AG04450 (cell line): ENCODE results near the gene MCF2L. TPM values are rescaled to one million over a fixed set of nuclear protein-coding genes. Genes with fewer than 3 reads are reported as not detected.

Source experiments
- CTCF ChIA-PET: fragments of 300-600, 350-600 bp; formaldehyde crosslinking; extraction: SDS; loops from one replicate; lab custom pipeline; 2022; ENCODE audit warnings: antibody characterized with exemption, inconsistent platforms; lab: Charles Lee
- POLR2A ChIA-PET: fragments of 350-600 bp; formaldehyde crosslinking; extraction: SDS; loops from one replicate; lab custom pipeline; 2021; ENCODE audit warnings: antibody characterized with exemption, inconsistent platforms; lab: Yijun Ruan, JAX
- DNase-seq: peaks from one replicate; pipeline ENCODE4 v3.0.0-alpha.2; 2011; ENCODE audit warnings: low read depth, low spot score
- H3K27ac ChIP-seq: one replicate; pipeline ENCODE4 v1.5.1; 2012; ENCODE audit warnings: low read depth, low read length, control low read depth
- H3K27me3 ChIP-seq: one replicate; pipeline ENCODE4 v1.6.0; 2012; ENCODE audit warnings: low read length; ENCODE audit not compliant: control insufficient read depth, insufficient read depth
- H3K4me3 ChIP-seq: 2 replicates; pipeline ENCODE4 v1.5.1; 2011; ENCODE audit warnings: mild to moderate bottlenecking, low read depth, low read length, control low read depth
- H3K9me3 ChIP-seq: 2 replicates; pipeline ENCODE4 v1.5.1; 2012; ENCODE audit warnings: low read length; ENCODE audit not compliant: control insufficient read depth, insufficient read depth
- polyA plus RNA-seq: library from polyadenylated mRNA; depleted of rRNA; stranded (reverse); fragments of >200 nt; gene quantifications from 2 replicates; pipeline ENCODE4 v1.2.3, GENCODE V29; 2011
- TF ChIP-seq, protein P1 (sequence below): IDR thresholded peaks from 2 replicates; pipeline ENCODE4 v1.5.1; 2011; ENCODE audit warnings: low read depth, low read length, control low read depth, inconsistent platforms

MCF2L gene
- polyA plus RNA-seq, 1 experiment: 0.04 TPM

DNA sequence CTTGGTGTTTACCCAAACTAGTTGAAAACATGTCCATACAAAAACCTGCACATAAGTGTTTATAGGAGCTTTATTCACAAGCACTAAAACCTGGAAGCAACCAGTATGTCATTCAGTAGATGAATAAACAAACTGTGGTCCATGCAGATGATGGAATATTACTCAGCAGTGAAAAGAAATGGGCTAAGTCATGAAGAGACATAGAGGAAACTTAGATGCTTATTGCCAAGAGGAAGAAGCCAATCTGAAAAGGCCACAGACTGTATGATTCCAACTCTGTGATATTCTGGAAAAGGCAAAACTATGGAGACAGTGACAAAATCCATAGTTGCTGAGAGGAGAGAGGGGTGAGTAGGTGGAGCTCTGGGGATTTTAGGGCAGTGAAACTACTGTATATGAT, 38.8 kb upstream of the MCF2L start:
- ChIA-PET POLR2A (no interaction called here), CTCF (interaction anchor here (0.8 to 0.9 kb wide), 2 partner anchors 8 to 13 kb away, joined by 3 read pairs; no protein-coding TSS in a partner anchor)
- no peak overlapping the region for H3K27ac ChIP-seq
- H3K4me3 ChIP-seq: no peak overlapping the region
- H3K27me3 ChIP-seq: peaks cover 30% of the 10 kb centered on the region
- no peak for DNase-seq
- TF ChIP-seq, protein P1, sequence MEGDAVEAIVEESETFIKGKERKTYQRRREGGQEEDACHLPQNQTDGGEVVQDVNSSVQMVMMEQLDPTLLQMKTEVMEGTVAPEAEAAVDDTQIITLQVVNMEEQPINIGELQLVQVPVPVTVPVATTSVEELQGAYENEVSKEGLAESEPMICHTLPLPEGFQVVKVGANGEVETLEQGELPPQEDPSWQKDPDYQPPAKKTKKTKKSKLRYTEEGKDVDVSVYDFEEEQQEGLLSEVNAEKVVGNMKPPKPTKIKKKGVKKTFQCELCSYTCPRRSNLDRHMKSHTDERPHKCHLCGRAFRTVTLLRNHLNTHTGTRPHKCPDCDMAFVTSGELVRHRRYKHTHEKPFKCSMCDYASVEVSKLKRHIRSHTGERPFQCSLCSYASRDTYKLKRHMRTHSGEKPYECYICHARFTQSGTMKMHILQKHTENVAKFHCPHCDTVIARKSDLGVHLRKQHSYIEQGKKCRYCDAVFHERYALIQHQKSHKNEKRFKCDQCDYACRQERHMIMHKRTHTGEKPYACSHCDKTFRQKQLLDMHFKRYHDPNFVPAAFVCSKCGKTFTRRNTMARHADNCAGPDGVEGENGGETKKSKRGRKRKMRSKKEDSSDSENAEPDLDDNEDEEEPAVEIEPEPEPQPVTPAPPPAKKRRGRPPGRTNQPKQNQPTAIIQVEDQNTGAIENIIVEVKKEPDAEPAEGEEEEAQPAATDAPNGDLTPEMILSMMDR: no peak
- no peaks in the 10 kb centered on the region; the same call in 1 of the 2 replicates for H3K9me3 ChIP-seq

DNA sequence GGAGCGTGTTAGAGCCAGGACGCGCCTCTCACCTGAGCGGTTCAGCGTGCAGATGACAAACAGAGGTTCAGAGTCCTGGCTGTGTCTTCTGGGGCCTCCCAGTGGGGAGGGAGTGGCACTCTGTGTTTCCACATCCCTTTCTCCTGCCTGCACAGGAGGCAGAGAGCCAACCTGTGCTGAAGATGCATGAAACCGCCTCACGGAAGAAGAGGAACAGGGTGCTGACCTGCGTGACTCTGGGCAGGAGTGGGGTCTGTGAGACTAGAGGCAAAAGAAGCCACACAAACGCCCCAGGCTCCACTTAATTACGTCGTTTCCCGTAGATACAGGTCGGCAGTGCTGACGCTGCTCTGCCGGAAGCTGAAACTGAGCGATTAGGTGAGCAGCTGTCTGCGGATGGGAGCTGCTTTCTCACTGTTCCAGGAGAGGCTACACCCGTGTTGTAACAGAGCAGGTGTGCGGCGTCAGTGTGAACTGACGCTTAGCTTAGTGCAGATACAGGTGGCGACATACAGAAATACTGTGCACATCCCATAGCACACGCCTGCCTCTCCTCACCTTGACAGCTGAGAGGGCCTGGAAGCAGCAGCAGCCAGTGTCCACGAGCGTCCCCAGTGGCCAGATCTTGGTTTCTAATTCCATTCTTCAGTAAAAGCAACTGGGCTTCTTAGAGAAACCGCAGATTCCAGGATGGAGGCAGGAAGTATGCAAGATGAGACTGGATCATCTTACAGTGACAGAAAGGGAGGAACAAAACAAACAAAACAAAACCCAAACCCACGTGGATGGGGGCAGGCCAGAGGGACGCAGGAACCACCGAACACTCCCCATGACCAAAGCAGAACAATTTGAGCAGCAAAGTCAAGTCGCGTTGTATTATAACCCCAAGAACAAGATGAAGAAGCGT, 37.7 kb upstream of the MCF2L start:
- Histone ChIP-seq H3K27ac (no peak overlapping the region), H3K9me3 (no peaks in the 10 kb centered on the region; the same call in 1 of the 2 replicates), H3K27me3 (peaks cover 29% of the 10 kb centered on the region), H3K4me3 (no peak overlapping the region)
- DNase-seq: peak; percentile 46
- TF ChIP-seq, protein P1: peak; percentile 88
- CTCF ChIA-PET: interaction anchor here (0.6 to 2.9 kb wide), 4 partner anchors 9 to 501 kb away, joined by 3 to 9 read pairs (median 5); no protein-coding TSS in a partner anchor
- POLR2A ChIA-PET: no interaction called here

DNA sequence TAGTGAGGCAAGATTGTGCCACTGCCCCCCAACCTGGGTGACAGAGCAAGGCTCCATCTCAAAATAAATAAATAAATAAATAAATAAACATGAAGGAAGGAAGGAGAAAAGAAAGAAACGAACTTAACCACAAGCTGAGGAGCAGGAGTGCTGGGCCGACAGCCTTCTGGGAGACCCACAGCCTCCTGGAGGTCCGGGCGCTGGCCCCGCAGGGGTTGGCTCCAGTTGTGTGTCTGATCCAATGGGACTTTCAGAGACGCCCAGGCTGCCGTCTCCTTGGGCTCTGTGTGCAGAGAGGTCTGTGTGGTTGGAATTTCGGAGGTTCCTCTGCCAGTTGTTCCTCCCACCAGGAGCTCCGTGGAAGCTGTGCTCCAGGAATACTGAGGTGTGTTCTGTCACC, 36.0 kb upstream of the MCF2L start:
- POLR2A ChIA-PET: no interaction called here
- Histone ChIP-seq H3K27ac (no peak overlapping the region), H3K9me3 (no peaks in the 10 kb centered on the region), H3K27me3 (peaks cover 25% of the 10 kb centered on the region), H3K4me3 (no peak overlapping the region)
- TF ChIP-seq, protein P1: no peak
- CTCF ChIA-PET: interaction anchor here (2.9 kb wide), 1 partner anchor 10 kb away, joined by 9 read pairs; no protein-coding TSS in a partner anchor
- no peak for DNase-seq

DNA sequence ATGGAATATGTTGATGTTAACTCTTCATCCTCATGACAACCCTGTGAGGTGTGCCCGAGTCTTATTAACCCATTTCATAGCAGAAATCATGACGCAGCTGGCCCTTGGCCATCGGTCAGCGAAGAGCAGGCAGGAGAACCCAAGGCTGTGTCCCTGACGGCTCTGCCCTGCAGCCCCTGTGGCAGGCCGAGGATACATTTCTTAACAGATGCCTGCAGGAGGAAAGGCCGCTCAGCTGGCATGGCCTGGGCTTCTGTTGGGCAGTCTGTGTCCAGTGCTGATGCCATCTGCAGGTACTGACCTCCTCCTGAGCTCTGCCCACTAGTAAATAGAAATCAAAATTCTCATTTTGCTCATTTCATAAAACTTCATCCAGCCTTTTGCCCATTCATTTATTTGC, 35.4 kb upstream of the MCF2L start:
- POLR2A ChIA-PET: no interaction called here
- Histone ChIP-seq H3K4me3 (no peak overlapping the region), H3K9me3 (no peaks in the 10 kb centered on the region), H3K27ac (no peak overlapping the region), H3K27me3 (peaks cover 18% of the 10 kb centered on the region)
- TF ChIP-seq, protein P1: no peak
- DNase-seq: no peak
- CTCF ChIA-PET: interaction anchor here (2.9 kb wide), 1 partner anchor 9 kb away, joined by 9 read pairs; no protein-coding TSS in a partner anchor

DNA sequence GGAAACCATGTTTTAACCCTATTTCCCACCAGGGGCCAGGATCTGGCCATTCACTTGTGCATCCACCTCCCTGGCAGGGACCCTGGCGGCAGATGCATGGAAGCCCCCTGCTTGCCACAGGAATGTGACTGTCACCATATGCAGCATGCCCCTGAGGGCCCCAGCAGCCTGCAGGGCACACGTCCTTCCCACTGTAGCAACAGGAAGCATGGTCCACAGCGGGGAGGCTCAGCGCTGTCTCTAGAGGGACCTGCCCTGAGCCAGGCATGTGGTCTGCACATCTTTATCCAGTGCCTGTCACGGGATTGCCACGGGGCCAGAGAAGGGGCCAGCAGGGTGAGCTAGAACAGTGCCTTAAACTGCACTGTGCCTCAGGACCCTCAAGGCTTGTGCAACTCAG, 34.9 kb upstream of the MCF2L start:
- TF ChIP-seq, protein P1: no peak
- POLR2A ChIA-PET: no interaction called here
- H3K9me3 ChIP-seq: no peaks in the 10 kb centered on the region
- H3K27ac ChIP-seq: no peak overlapping the region
- CTCF ChIA-PET: interaction anchor here (2.9 kb wide), 1 partner anchor 9 kb away, joined by 9 read pairs; no protein-coding TSS in a partner anchor
- no peak overlapping the region for H3K4me3 ChIP-seq
- no peak for DNase-seq
- H3K27me3 ChIP-seq: peaks cover 15% of the 10 kb centered on the region
